IMR-90 (cell line): ENCODE data around the gene MTUS2.

Experiments
- BHLHE40 ChIP-seq: fragments of 150-350 bp; IDR thresholded peaks from 2 replicates; pipeline ENCODE4 v1.6.1; 2016; ENCODE audit warnings: mild to moderate bottlenecking, low read depth, low read length
- CTCF ChIP-seq: conservative IDR thresholded peaks from 2 replicates; pipeline ENCODE4 v1.5.1; 2012; ENCODE audit warnings: mild to moderate bottlenecking, low read depth, low read length, improper control_type of control experiment
- MXI1 ChIP-seq: IDR thresholded peaks from 2 replicates; pipeline ENCODE4 v1.6.1; 2012; ENCODE audit warnings: low read depth, mild to moderate bottlenecking, low read length, moderate library complexity, borderline replicate concordance
- POLR2A ChIP-seq: IDR thresholded peaks from 2 replicates; pipeline ENCODE4 v1.6.1; 2012; ENCODE audit warnings: mild to moderate bottlenecking, low read depth, low read length

- TF ChIP-seq POLR2A, result no peak
- TF ChIP-seq MXI1, result no peak
- no peak for TF ChIP-seq BHLHE40
- no peak for TF ChIP-seq CTCF
These were observed 628.0 kb downstream of the MTUS2 start for GRCh38 chr13:29448174-29448573.
